Measurements from ENCODE around the gene WIPF1.

GRCh38 chr2:174568425-174568824 lies 29.2 kb downstream of the WIPF1 start:
- no peak for TF ChIP-seq CTCF (IDR thresholded peaks at IDR 0.05)
- no peak for TF ChIP-seq MLX (CRISPR knock-in tag; IDR thresholded peaks at IDR 0.05)
- TF ChIP-seq ARID4B (CRISPR knock-in tag; IDR thresholded peaks at IDR 0.05; ENCODE audit: borderline replicate concordance): no peak
- TF ChIP-seq ZNF232 (CRISPR knock-in tag; IDR thresholded peaks at IDR 0.05): no peak
- TF ChIP-seq ATF3 (CRISPR knock-in tag; conservative IDR thresholded peaks at IDR 0.05): no peak
- no peak for TF ChIP-seq E2F4 (CRISPR knock-in tag; IDR thresholded peaks at IDR 0.05; ENCODE audit: borderline replicate concordance, low read depth)
- no peak for TF ChIP-seq HMGA2 (CRISPR knock-in tag; IDR thresholded peaks at IDR 0.05)
- no peak for TF ChIP-seq GABPB1 (CRISPR knock-in tag; IDR thresholded peaks at IDR 0.05)
- no peak for TF ChIP-seq CREM (CRISPR knock-in tag; IDR thresholded peaks at IDR 0.05)
- no peak for TF ChIP-seq JUN (CRISPR knock-in tag; IDR thresholded peaks at IDR 0.05)

Measured in WTC11 (cell line).